IPS-15b (cell line): ENCODE results near the gene HLA-A.
"Not testable (repeated sequence)": the region's sequence is repeated elsewhere in the genome, so short reads cannot be mapped to it uniquely, and the experiment has no call there.

Experiments used
- H3K27me3 ChIP-seq: one replicate; pipeline ENCODE4 v1.6.1; 2013; ENCODE audit warnings: low read length; ENCODE audit not compliant: control insufficient read depth, insufficient read depth
- H3K36me3 ChIP-seq: one replicate; pipeline ENCODE4 v1.6.1; 2013; ENCODE audit warnings: low read length; ENCODE audit not compliant: control insufficient read depth, insufficient read depth
- H3K4me1 ChIP-seq: one replicate; pipeline ENCODE4 v1.6.1; 2013; ENCODE audit warnings: mild to moderate bottlenecking, low read length; ENCODE audit not compliant: control insufficient read depth, insufficient read depth
- H3K4me3 ChIP-seq: one replicate; pipeline ENCODE4 v1.5.1; 2013; ENCODE audit warnings: low read depth, low read length
- H3K9ac ChIP-seq: one replicate; pipeline ENCODE4 v1.6.1; 2013; ENCODE audit warnings: low read depth, mild to moderate bottlenecking, low read length
- H3K9me3 ChIP-seq: one replicate; pipeline ENCODE4 v1.6.1; 2013; ENCODE audit warnings: mild to moderate bottlenecking, low read length; ENCODE audit not compliant: control insufficient read depth, insufficient read depth

Gene HLA-A

GRCh38 chr6:29919506-29920445, 22.6 kb upstream of the HLA-A start:
- H3K9me3 ChIP-seq: no peaks in the 10 kb centered on the region
- no peaks in the 10 kb centered on the region for H3K36me3 ChIP-seq
- no peaks in the 10 kb centered on the region for H3K4me1 ChIP-seq
- no peak overlapping the region for H3K9ac ChIP-seq
- no peak overlapping the region for H3K4me3 ChIP-seq
- H3K27me3 ChIP-seq: no peaks in the 10 kb centered on the region

- no peak overlapping the region for H3K9ac ChIP-seq
- no peaks in the 10 kb centered on the region for H3K9me3 ChIP-seq
- no peaks in the 10 kb centered on the region for H3K4me1 ChIP-seq
- no peaks in the 10 kb centered on the region for H3K36me3 ChIP-seq
- H3K4me3 ChIP-seq: no peak overlapping the region
- no peaks in the 10 kb centered on the region for H3K27me3 ChIP-seq
Measured at GRCh38 chr6:29924287-29924686, 18.0 kb upstream of the HLA-A start.

GRCh38 chr6:29924731-29925130, 17.6 kb upstream of the HLA-A start:
- H3K27me3 ChIP-seq: no peaks in the 10 kb centered on the region

GRCh38 chr6:29925321-29925720, 17.0 kb upstream of the HLA-A start:
- Histone ChIP-seq H3K36me3 (no peaks in the 10 kb centered on the region), H3K27me3 (no peaks in the 10 kb centered on the region), H3K4me1 (no peaks in the 10 kb centered on the region), H3K9me3 (no peaks in the 10 kb centered on the region), H3K9ac (no peak overlapping the region), H3K4me3 (no peak overlapping the region)

More at GRCh38 chr6:29924731-29925130, 17.6 kb upstream of the HLA-A start:
- H3K4me1 ChIP-seq: no peaks in the 10 kb centered on the region
- no peak overlapping the region for H3K4me3 ChIP-seq
- H3K9ac ChIP-seq: no peak overlapping the region
- no peaks in the 10 kb centered on the region for H3K36me3 ChIP-seq
- H3K9me3 ChIP-seq: no peaks in the 10 kb centered on the region

- Histone ChIP-seq H3K9me3 (no peaks in the 10 kb centered on the region), H3K27me3 (no peaks in the 10 kb centered on the region), H3K9ac (no peak overlapping the region), H3K4me1 (no peaks in the 10 kb centered on the region), H3K36me3 (no peaks in the 10 kb centered on the region), H3K4me3 (peak overlapping the region; percentile 4)
Measured at GRCh38 chr6:29925727-29926412, 16.5 kb upstream of the HLA-A start.

GRCh38 chr6:29926413-29927274, 15.7 kb upstream of the HLA-A start:
- H3K27me3 ChIP-seq: no peaks in the 10 kb centered on the region
- no peak overlapping the region for H3K9ac ChIP-seq
- H3K4me1 ChIP-seq: no peaks in the 10 kb centered on the region
- H3K4me3 ChIP-seq: peak overlapping the region; percentile 4
- H3K36me3 ChIP-seq: no peaks in the 10 kb centered on the region
- no peaks in the 10 kb centered on the region for H3K9me3 ChIP-seq

- no peaks in the 10 kb centered on the region for H3K4me1 ChIP-seq
- no peak overlapping the region for H3K4me3 ChIP-seq
- no peak overlapping the region for H3K9ac ChIP-seq
- no peaks in the 10 kb centered on the region for H3K9me3 ChIP-seq
- H3K27me3 ChIP-seq: no peaks in the 10 kb centered on the region
- H3K36me3 ChIP-seq: no peaks in the 10 kb centered on the region
Measured at GRCh38 chr6:29927275-29927569, 15.1 kb upstream of the HLA-A start.

- H3K9me3 ChIP-seq: no peaks in the 10 kb centered on the region
- no peak overlapping the region for H3K9ac ChIP-seq
- no peaks in the 10 kb centered on the region for H3K36me3 ChIP-seq
- no peaks in the 10 kb centered on the region for H3K27me3 ChIP-seq
- no peaks in the 10 kb centered on the region for H3K4me1 ChIP-seq
- H3K4me3 ChIP-seq: no peak overlapping the region
Measured at GRCh38 chr6:29927841-29928388, 14.4 kb upstream of the HLA-A start.

GRCh38 chr6:29930047-29930446, 12.3 kb upstream of the HLA-A start:
- H3K9ac ChIP-seq, H3K36me3 ChIP-seq, H3K4me1 ChIP-seq, H3K27me3 ChIP-seq, H3K9me3 ChIP-seq, H3K4me3 ChIP-seq: not testable (repeated sequence)

GRCh38 chr6:29933955-29934354, 8.4 kb upstream of the HLA-A start:
- no peaks in the 10 kb centered on the region for H3K27me3 ChIP-seq
- no peaks in the 10 kb centered on the region for H3K4me1 ChIP-seq
- no peak overlapping the region for H3K9ac ChIP-seq
- H3K4me3 ChIP-seq: no peak overlapping the region
- no peaks in the 10 kb centered on the region for H3K36me3 ChIP-seq
- H3K9me3 ChIP-seq: no peaks in the 10 kb centered on the region

GRCh38 chr6:29935273-29935955, 6.9 kb upstream of the HLA-A start:
- no peaks in the 10 kb centered on the region for H3K27me3 ChIP-seq
- no peaks in the 10 kb centered on the region for H3K36me3 ChIP-seq
- no peaks in the 10 kb centered on the region for H3K9me3 ChIP-seq
- H3K9ac ChIP-seq: no peak overlapping the region
- H3K4me1 ChIP-seq: no peaks in the 10 kb centered on the region
- no peak overlapping the region for H3K4me3 ChIP-seq
